GM19351 (cell line): Measurements from ENCODE around the gene ABLIM3.
"Not testable (repeated sequence)": the region's sequence is repeated elsewhere in the genome, so short reads cannot be mapped to it uniquely, and the experiment has no call there.

Experiments used
- ATAC-seq: cut with Tn5 transposase; IDR thresholded peaks from one replicate; pipeline ENCODE4 v1.9.1; 2021; ENCODE audit warnings: mild to moderate bottlenecking, moderate library complexity; ENCODE audit not compliant: unreplicated experiment

ABLIM3 gene

DNA sequence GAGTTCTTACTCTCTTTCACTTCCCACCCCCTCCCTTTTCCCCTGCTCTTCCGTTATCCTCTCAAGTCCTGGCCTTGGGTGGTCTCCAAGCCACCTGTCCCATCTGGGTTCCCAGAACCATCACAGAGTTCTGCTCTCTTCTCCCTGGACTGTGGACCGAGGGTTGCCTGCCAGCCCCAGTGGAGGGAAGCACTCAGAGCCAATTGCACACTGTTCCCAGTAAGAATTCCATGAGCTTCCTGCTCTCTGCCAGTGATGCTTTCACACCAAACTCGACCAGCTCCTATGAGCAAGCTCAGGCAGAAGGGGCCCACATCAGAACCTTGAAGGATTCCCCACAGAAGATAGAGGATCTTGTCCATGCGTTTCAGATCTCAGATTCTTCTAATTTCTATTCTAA lies 110.3 kb downstream of the ABLIM3 start:
- no peak for ATAC-seq

DNA sequence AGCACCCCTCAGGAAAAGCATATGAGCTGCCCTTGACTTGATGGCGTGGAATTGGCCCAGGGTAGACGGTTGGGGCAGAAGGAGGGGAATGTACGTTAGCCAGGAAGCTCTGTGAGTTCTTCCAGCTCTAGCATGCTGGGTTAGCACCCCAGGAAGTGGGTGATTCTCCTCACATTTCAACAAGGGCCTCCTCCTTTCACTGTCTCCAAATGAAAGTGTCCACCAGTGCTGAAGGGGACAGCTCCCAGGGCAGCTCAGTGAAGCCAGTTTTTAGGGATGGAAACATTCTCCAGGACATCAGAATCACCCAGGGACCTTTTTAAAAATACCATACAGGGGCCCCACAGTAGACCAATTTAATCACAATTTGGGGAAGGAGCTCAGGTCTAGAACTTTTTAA lies 113.2 kb downstream of the ABLIM3 start:
- no peak for ATAC-seq

DNA sequence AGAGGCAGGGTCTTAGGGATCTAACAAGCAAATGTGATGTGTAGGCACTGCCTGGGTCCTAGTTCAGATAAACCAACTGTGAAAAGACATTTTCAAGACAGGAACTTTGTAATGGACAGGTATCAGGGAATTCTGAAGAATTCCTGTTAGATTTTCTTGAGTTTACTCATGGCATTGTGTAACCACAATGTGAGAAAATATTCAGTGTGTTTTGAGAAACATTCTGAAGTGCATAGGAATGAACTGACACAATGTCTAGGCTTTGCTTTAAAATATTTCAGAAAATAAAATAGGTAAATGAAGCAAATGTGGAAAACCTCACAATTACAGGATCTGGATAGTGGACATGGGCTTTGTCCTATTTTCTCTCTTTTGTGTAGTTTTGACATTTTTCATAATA lies 115.2 kb downstream of the ABLIM3 start:
- ATAC-seq: no peak

DNA sequence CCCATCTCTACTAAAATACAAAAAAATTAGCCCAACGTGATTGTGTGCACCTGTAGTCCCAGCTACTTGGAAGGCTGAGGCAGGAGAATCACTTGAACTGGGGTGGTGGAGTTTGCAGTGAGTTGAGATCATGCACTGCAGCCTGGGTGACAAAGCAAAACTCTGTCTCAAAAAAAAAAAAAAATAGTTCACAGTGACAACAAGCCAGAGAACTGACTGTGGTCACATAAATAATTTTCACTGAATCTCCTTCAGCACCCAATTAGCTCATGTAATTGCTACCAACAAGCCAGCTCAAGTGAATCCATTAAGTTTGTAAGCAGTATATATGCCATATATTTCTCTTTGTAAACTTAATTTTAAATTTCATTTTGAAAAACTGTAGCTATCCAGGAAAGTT lies 115.8 kb downstream of the ABLIM3 start:
- ATAC-seq: no peak

DNA sequence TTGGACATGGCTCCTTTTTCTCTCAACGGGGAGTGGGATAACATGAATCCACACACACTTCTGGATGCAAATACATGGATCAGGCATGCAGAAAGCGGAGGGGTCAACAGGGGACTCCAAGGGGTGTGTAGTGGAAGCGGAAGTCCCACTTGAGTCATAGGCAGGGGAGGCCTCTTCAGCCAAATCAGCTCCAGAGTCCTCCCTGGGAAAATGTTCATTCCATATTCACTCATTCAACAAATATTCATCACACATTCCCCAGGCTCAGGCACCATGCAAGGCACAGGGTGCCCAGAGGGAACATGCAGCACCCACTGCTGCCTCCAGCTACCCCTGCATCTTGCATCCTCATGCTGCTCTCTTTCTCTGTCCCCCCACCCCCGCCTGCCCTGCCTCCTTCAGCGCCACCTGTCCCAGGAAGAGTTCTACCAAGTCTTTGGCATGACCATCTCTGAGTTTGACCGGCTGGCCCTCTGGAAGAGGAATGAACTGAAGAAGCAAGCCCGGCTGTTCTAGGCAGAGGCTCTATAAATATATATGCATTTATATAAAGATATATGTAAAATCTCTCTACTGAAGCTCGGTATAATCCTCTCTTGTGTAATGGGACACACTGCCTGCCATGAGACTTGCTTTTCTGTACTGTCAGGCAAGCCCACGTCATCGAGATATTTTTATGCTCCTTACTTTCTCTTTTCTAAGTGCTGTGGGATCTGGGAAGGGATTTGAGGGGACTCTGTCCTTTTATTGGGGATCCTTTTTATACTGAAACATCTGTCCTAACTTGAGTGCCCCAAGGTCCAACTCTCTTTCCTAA lies 116.8 kb downstream of the ABLIM3 start:
- ATAC-seq: no peak

DNA sequence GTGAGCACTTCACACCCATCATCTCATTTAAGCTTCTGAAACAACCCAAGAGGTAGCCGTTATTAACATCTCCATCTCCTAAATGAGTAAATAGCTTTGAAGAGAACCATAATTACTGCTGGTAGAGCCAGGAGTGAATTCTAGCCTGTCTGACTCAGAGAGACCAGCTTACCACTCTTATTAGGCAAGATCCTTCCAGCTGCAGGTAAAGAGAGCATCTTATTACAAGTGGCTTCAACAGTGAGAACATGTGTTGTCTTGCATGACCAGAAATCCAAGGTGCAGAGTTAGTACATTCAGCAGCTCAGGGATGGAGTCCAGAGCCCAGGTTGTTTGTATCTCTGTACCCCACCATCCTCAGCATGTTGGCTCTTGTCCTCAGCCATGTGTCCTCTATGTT lies 119.5 kb downstream of the ABLIM3 start:
- no peak for ATAC-seq

DNA sequence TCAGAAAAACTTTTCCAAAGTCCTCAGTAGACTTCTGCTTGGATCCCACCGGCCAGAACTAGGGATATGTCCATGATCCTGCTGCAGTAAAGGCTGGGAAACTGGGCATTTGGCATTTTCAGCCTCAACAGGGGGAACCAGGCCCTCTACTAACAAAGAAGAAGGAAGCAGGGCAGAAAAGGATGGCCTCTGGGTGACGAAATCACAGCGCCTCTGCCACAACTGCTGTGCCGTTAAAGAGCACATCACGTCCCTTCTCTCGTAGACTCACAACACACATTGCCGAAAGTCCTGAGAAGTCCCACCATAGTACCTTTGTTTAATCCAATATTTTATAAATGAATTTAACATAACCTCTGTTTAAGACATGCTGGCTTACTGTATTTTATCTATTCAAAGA lies 120.0 kb downstream of the ABLIM3 start:
- ATAC-seq: no peak

DNA sequence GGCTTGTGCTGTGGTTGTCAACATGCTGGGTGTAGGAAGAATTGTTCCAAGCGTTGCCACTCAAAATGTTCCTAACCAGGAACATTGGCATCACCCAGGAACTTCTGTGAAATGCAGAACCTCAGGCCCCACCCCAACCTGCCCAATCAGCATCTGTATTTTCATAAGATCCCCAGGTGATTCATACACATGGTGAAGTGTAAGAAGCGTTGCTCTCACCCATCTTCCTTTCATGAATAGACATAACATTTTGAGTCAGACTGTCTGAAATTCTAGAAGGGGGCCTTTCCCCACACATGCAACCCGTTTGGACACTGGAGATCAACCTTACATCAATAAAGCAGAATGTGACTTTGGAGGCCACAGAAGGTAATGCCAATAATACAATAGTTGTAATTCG lies 121.0 kb downstream of the ABLIM3 start:
- no peak for ATAC-seq

DNA sequence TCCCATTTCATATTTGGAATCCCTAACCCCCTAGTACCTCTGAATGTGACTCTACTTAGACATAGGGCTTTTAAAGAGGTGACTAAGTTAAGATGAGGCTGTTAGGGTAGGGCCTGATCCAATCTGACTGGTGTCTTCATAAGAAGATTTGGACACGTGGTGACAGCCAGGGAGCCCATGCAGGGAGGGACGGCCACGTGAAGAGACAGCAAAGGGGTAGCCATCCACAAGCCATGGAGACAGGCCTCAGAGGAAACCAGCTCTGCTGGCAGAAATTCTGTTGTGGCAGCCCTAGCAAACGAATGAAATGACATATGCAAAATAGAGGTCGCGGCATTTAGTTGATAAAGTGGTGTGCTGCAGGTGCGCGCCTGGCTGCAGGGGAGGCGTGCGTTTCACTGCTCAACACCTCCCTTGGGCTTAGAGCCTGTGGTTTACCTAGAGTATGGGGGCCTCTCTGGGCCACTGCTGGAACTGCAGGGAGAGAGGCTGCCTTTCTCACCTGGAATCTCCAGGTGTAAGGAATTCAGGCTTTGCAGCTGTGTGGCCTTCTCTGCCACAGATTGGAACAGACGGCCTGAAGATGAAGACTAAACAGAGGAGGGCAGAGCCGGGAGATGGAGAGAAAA lies 123.3 kb downstream of the ABLIM3 start:
- ATAC-seq: peak; percentile 93

DNA sequence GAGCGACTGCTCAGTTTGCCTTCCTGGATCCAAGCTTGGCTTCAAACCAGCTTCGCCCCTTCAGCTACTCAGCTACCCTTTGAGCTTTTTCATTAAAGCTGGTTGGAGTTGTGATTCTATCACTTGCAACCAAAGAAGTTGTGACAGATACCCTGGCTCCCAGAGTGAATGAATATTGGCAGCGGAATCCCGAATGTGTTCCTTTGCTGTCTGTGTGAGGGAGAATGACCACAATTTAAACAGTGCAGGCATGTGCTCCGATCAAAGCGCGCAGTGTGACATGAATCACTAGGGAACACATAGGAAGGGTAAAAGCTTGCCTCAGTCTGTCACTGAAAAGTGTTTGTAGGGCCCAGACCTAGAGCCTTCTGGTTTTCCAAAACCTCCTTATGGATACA lies 123.8 kb downstream of the ABLIM3 start:
- ATAC-seq: no peak

DNA sequence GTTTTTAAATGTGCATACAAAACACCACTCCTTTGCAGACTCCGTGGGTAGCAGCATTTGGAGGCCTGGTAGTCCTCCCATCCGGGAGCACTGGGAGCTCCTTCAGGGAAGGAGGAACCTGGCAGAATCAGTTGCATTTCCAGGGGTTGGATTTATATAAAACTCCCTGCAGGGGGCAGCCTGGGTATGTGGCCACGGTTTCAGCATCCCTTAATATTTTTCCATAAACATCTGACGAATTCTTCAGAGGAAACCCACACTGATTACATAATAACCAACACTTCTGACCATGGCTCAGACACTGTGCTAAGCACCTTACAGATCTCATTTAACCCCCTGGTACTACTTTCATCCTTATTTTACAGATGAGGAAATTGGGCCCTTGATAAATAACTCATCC lies 124.3 kb downstream of the ABLIM3 start:
- no peak for ATAC-seq

DNA sequence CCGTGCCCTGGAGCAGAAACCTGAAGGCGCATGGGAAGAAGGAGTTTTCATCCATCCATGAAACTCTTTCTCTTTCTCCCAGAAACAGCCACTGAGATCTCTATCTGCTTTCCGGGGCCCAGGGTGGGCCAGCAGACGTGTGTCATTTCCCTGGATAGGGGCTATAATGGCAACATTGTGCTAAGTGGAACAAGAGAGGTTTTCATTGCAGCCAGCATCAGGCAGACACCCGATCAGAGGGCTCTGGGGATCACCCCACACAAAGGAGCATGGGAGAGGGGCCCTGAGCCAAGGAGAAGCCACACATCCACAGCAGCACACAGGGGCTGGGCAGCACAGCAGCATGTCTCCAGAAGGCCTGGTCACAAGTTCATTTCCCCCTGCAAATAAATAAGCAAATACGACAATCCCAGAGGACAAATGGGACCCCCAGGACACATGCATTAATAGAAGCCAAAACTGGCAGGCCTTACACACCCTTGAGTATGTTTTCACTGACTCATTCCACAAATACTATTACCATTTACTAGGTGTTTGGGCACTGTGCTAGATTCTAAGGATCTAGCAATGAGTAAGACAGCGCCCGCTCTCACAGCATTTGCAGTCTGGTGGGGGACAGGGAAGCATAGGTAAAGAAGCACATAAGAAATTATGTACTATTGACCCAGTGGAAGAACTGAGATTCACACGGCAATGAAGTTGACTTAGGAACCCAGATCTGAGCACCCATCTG lies 126.1 kb downstream of the ABLIM3 start:
- ATAC-seq: no peak

DNA sequence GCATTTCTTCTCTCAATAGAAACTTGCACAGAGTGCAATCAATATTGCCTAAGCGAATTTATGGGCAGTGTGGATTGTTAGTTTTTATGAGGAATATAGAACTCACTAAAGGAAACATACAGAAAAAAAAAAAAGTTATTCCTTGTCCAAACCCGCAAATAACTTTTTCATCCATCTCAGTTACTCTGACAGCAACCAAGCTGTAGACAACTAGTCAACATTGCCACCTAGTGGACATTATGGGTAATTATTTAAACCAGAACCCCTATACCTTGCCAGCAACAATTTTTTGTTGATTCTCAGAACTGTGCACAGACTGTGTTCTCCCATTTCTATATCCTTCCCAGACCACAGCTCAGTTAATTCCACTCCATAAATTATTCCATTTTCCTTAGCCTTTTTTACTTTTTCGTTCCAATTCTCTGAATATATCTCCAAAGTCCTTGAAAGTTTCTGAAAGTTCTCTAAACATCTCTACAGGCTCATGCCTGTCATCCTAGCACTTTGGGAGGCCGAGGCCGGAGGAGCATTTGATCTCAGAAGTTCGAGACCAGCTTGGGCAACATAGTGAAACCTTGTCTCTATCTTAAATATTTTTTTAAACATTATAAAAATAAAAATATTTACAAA lies 127.8 kb downstream of the ABLIM3 start:
- peak; percentile 39 for ATAC-seq

DNA sequence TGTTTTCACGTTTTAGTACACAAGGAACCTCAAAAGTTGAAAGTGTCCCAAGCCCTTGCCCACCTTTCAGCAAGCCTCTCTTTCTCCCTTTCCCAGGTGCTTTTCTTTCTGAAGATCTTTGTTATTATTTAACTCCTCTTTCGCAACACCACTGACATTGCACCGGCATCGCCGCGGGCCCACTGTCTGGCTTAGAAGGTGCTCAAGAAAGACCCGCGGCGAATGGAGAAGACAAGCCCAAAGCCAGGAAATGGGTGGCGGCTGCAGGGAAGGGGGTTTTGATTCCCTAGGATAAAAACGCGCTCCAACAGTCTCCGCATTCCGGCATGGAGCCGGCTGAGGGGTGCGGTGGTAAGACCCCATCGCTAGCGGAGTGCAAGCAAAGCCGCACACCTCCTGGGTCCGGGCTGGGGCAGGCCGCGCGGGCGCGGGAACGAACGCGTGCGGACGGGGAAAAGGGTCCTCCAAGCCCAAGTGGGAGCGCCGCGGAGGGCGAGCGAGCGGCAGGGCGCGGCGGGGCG lies 130.0 kb downstream of the ABLIM3 start:
- ATAC-seq: no peak

DNA sequence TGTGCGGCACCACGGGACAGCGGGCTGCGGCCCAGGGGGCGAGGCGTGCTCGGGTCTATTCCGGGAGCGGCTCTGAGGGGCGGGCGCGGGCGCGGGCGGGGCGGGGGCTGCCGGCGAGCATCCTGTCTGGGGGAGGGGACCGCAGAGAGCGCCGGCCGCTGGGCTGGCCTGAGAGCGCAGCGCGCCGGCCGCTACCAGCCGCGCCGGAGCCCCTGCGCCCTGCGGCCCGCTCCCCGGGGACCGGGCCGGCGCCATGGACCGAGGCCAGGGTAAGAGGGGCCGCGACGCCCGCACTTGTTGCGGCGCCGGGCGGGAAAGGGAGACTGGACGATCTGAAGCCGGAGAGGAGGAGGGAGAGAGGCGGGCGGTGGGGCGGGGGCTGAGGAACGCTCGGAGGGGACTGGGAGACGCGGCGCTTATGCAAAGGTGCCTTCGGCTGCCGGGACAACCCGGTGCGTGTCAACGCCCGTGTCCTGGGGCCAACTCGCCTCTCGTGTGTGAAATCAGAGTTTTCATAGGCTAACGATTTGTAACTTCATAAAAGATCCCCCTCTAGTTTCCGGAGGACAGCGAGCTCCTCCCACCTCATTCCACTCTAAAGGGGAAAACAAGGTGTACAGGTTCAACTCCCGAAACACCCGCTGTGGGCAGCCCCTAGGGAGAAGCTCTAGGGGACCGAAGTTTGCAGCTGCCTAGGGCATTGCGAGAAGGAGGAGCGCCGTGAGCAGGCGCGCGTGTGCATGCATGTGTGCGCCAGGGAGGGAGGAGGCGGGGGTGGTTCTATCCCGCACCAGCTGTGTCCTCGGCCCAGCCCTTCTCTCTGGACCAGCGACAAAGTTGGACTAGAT lies 130.6 kb downstream of the ABLIM3 start, which contains the start of gene AFAP1L1:
Gene AFAP1L1, plus strand, starts transcription at position 144 of the 848 bp plus-strand sequence. Its CDS starts 110 bp downstream, at position 254.
- no peak for ATAC-seq

DNA sequence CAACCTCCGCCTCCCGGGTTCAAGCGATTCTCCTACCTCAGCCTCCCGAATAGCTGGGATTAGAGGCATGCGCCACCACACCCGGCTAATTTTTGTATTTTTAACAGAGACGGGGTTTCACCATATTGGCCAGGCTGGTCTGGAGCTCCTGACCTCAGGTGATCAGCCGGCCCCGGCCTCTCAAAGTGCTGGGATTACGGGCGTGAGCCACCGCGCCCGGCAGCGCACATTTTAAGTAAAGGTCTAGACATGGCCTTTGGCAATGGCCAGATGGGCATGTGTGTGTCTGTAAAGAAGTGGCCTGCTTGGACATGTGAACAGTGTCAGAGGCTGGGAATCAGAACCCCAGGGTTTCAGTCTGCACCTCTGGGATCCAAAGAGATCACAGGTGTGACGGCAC lies 131.5 kb downstream of the ABLIM3 start:
- ATAC-seq: not testable (repeated sequence)

DNA sequence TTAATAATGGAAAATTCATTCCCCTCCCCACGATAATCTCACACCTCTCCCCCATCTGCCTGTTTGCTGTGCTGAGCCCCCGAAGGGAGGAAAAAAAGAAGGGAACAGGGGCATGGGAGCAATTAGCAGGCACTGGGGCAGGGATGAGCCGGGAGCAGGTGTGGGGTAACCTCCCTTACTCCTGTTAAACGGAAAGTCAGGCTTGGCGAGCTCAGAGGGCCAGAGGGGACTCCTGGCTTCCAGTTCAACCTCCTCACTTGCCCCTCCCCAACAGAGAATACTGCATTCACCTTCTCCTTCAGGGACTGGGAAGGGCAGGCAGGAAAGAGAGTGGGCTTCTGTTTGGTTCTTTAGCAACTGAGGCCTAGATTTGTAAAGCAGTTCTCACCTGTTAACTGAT lies 131.9 kb downstream of the ABLIM3 start:
- no peak for ATAC-seq

DNA sequence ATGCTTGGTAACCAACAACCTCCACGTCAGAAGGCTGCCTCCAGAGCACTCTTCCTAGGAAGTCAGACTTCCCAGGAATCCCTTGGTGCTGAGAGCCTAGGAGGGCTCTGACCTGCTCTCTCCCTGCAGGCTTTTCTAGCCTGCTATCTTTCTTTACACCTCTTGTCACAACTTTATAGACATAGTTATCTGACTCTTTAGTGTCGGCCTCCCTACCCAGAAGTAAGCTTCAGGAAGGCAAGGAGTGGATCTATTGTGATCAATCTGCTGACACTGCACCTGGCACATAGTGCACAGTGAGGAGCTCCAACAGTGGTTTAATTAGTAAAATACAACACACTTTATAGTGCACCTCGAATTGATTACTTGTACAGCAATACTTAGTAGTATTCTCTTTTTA lies 132.7 kb downstream of the ABLIM3 start:
- ATAC-seq: no peak

DNA sequence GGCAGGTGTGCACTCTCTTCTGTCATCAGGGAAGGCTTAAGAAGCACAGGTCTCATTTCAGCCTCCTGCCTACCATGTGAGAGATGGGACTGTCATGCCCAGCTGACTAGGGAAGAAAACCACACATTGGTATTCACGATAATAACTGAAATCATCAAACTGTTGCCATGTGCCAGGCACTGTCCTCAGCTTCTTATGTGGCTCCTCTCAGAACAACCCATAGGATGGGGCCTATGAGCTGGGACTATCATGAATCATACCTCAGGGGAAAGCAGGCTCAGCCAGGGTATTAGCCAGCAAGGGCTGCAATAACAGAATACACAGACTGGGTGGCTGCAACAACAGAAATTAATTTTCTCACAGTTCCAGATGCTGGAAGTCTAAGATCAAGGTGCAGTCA lies 133.6 kb downstream of the ABLIM3 start:
- no peak for ATAC-seq

DNA sequence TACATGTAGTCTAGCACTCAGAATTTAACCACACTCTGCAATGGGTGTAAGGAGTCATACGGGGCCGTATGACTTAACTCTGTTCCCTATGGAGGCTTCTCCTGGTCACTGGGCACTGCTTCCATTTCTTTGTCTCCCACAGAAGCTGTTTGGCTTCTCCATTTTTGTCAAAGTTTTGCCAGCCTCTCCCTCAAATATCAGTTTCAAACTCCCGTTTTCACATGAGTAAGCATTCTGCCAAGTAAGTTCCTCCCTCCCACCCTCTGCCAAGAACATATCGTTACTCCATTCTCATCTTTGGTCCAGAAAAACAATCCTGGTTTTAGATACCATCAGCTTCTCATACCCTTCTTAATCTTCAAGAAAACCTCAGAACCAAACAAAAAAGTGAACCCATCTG lies 136.5 kb downstream of the ABLIM3 start:
- ATAC-seq: no peak
